Pericardium fibroblast (primary cell): ENCODE measurements around the gene IQSEC3. TPM values are rescaled to one million over a fixed set of nuclear protein-coding genes. Genes with fewer than 3 reads are reported as not detected.

Experiments
- total RNA-seq: library from RNA; depleted of rRNA; stranded (reverse); fragments of >200 nt; gene quantifications from 2 replicates; pipeline ENCODE4 v1.2.3, GENCODE V29; 2015

The IQSEC3 gene
- under 0.01 and 0.09 TPM in 2 replicates for total RNA-seq

GRCh38 chr12:66428-66781, at the start of gene IQSEC3:
TSS of gene IQSEC3 (plus strand) at chr12:66767. CDS start at chr12:66883, 116 bp downstream.

GRCh38 chr12:214003-214741, 147.6 kb downstream of the IQSEC3 start, which contains the start of gene SLC6A12:
TSS of gene SLC6A12 (minus strand) at chr12:214157. CDS start at chr12:209986, 4,171 bp downstream.

Other genes with a start within 250 kb of the IQSEC3 start
- not detected in 2 replicates for gene SLC6A12, start 147.4 kb downstream of the IQSEC3 start, total RNA-seq
- not detected in 2 replicates for gene SLC6A13, start 196.1 kb downstream of the IQSEC3 start, total RNA-seq